Measurements from ENCODE around the gene DECR2. TPM values are rescaled to one million over a fixed set of nuclear protein-coding genes. Genes with fewer than 3 reads are reported as not detected.

Gene DECR2
- total RNA-seq, 1 experiment from 2014 or later, result 37.2 TPM

GRCh38 chr16:354291-354881 is 47.3 kb upstream of the DECR2 start:
- peak overlapping the region; percentile 26 for H3K4me3 Mint-ChIP-seq (ENCODE audit: unreplicated experiment)
- no TSS peak for BruUV-seq (replicated peaks)
- H3K4me1 Mint-ChIP-seq (ENCODE audit: insufficient read depth, unreplicated experiment), result peaks cover 6% of the 10 kb centered on the region
- ChIA-PET POLR2A (interaction anchor here (0.6 to 1.6 kb wide), 4 partner anchors 8 to 126 kb away, joined by 3 to 8 read pairs (median 6); partner anchors contain the start of genes DECR2 and FAM234A), CTCF (interaction anchor here (0.6 to 1.7 kb wide), 2 partner anchors 258 to 289 kb away, joined by 3 to 5 read pairs; no protein-coding TSS in a partner anchor)
- TF ChIP-seq CTCF (IDR thresholded peaks at IDR 0.05; ENCODE audit: unreplicated experiment), result no peak
- intact Hi-C loops (cut with micrococcal nuclease), result no loop called here
- peaks cover 10% of the 10 kb centered on the region for H3K36me3 Mint-ChIP-seq (ENCODE audit: insufficient read depth, unreplicated experiment)
- no peak overlapping the region for H3K27ac Mint-ChIP-seq (ENCODE audit: low read depth, unreplicated experiment)
- DNase-seq (ENCODE audit: unreplicated experiment), result peak; percentile 90
- no peaks in the 10 kb centered on the region for H3K27me3 Mint-ChIP-seq (ENCODE audit: insufficient read depth, unreplicated experiment)
- H3K9me3 Mint-ChIP-seq (ENCODE audit: unreplicated experiment), result no peaks in the 10 kb centered on the region

- ChIA-PET CTCF (interaction anchor here (0.6 to 1.9 kb wide), 5 partner anchors 11 to 289 kb away, joined by 3 to 5 read pairs (median 3); no protein-coding TSS in a partner anchor), POLR2A (interaction anchor here (0.6 to 1.6 kb wide), 4 partner anchors 7 to 120 kb away, joined by 3 to 8 read pairs (median 5); partner anchors contain the start of genes DECR2, FAM234A and MRPL28)
- no peak for DNase-seq (ENCODE audit: unreplicated experiment)
- H3K4me1 Mint-ChIP-seq (ENCODE audit: insufficient read depth, unreplicated experiment), result peaks cover 6% of the 10 kb centered on the region
- H3K9me3 Mint-ChIP-seq (ENCODE audit: unreplicated experiment), result no peaks in the 10 kb centered on the region
- H3K27ac Mint-ChIP-seq (ENCODE audit: low read depth, unreplicated experiment), result no peak overlapping the region
- H3K36me3 Mint-ChIP-seq (ENCODE audit: insufficient read depth, unreplicated experiment), result peaks cover 8% of the 10 kb centered on the region
- TF ChIP-seq CTCF (IDR thresholded peaks at IDR 0.05; ENCODE audit: unreplicated experiment), result no peak
- H3K27me3 Mint-ChIP-seq (ENCODE audit: insufficient read depth, unreplicated experiment), result no peaks in the 10 kb centered on the region
- intact Hi-C loops (cut with micrococcal nuclease), result no loop called here
- no peak overlapping the region for H3K4me3 Mint-ChIP-seq (ENCODE audit: unreplicated experiment)
- BruUV-seq (replicated peaks), result no TSS peak
Observed at GRCh38 chr16:354971-355461, 46.7 kb upstream of the DECR2 start.

- no peaks in the 10 kb centered on the region for H3K36me3 Mint-ChIP-seq (ENCODE audit: insufficient read depth, unreplicated experiment)
- BruUV-seq (replicated peaks), result no TSS peak
- intact Hi-C loops (cut with micrococcal nuclease), result no loop called here
- POLR2A ChIA-PET, result no interaction called here
- no peak for DNase-seq (ENCODE audit: unreplicated experiment)
- CTCF ChIA-PET, result interaction anchor here (0.6 to 1.9 kb wide), 3 partner anchors 10 to 296 kb away, joined by 4 to 5 read pairs (median 4); no protein-coding TSS in a partner anchor
- no peak overlapping the region for H3K27ac Mint-ChIP-seq (ENCODE audit: low read depth, unreplicated experiment)
- no peak overlapping the region for H3K4me3 Mint-ChIP-seq (ENCODE audit: unreplicated experiment)
- H3K9me3 Mint-ChIP-seq (ENCODE audit: unreplicated experiment), result no peaks in the 10 kb centered on the region
- H3K27me3 Mint-ChIP-seq (ENCODE audit: insufficient read depth, unreplicated experiment), result no peaks in the 10 kb centered on the region
- TF ChIP-seq CTCF (IDR thresholded peaks at IDR 0.05; ENCODE audit: unreplicated experiment), result no peak
- H3K4me1 Mint-ChIP-seq (ENCODE audit: insufficient read depth, unreplicated experiment), result peaks cover 6% of the 10 kb centered on the region
Observed at GRCh38 chr16:356741-357140, 44.9 kb upstream of the DECR2 start.

GRCh38 chr16:359067-359763 is 42.5 kb upstream of the DECR2 start:
- Mint-ChIP-seq H3K36me3 (ENCODE audit: insufficient read depth, unreplicated experiment) (no peaks in the 10 kb centered on the region), H3K4me1 (ENCODE audit: insufficient read depth, unreplicated experiment) (peaks cover 3% of the 10 kb centered on the region), H3K27ac (ENCODE audit: low read depth, unreplicated experiment) (no peak overlapping the region), H3K9me3 (ENCODE audit: unreplicated experiment) (no peaks in the 10 kb centered on the region), H3K4me3 (ENCODE audit: unreplicated experiment) (no peak overlapping the region), H3K27me3 (ENCODE audit: insufficient read depth, unreplicated experiment) (no peaks in the 10 kb centered on the region)
- ChIA-PET CTCF (interaction anchor here (0.9 kb wide), 1 partner anchor 252 kb away, joined by 3 read pairs; no protein-coding TSS in a partner anchor), POLR2A (no interaction called here)
- no peak for TF ChIP-seq CTCF (IDR thresholded peaks at IDR 0.05; ENCODE audit: unreplicated experiment)
- intact Hi-C loops (cut with micrococcal nuclease), result no loop called here
- BruUV-seq (replicated peaks), result no TSS peak
- DNase-seq (ENCODE audit: unreplicated experiment), result no peak
